Subcutaneous abdominal adipose tissue (tissue), 5 donors: ENCODE results near the gene SUPT3H.
"Not testable (repeated sequence)": the region's sequence is repeated elsewhere in the genome, so short reads cannot be mapped to it uniquely, and the experiment has no call there.

ENCODE experiments used
- H3K27ac ChIP-seq: one replicate; pipeline ENCODE4 v1.7.0; 2013; ENCODE audit warnings: low read depth, mild to moderate bottlenecking, inconsistent platforms, low read length, moderate library complexity
- H3K27me3 ChIP-seq, 5 donors: one replicate each; pipeline ENCODE4 v1.7.0; 2013; ENCODE audit warnings: low read length in 5 of 5, inconsistent platforms in 1 of 5; ENCODE audit not compliant: control insufficient read depth in 5 of 5, insufficient read depth in 4 of 5
- H3K36me3 ChIP-seq, 5 donors: one replicate each; pipeline ENCODE4 v1.7.0; 2013; ENCODE audit warnings: low read length in 5 of 5; ENCODE audit not compliant: control insufficient read depth in 5 of 5, insufficient read depth in 5 of 5
- H3K4me1 ChIP-seq, 5 donors: one replicate each; pipeline ENCODE4 v1.7.0; 2013; ENCODE audit warnings: low read length in 5 of 5, mild to moderate bottlenecking in 3 of 5, moderate library complexity in 1 of 5; ENCODE audit not compliant: control insufficient read depth in 5 of 5, insufficient read depth in 5 of 5
- H3K4me3 ChIP-seq, 5 donors: one replicate each; pipeline ENCODE4 v1.7.0; 2013; ENCODE audit warnings: low read length in 5 of 5, low read depth in 1 of 5
- H3K9ac ChIP-seq, 5 donors: one replicate each; pipeline ENCODE4 v1.7.0; 2013; ENCODE audit warnings: low read length in 5 of 5, mild to moderate bottlenecking in 4 of 5, moderate library complexity in 3 of 5
- H3K9me3 ChIP-seq, 5 donors: one replicate each; pipeline ENCODE4 v1.7.0; 2013; ENCODE audit warnings: low read length in 5 of 5; ENCODE audit not compliant: control insufficient read depth in 5 of 5
- donor health status: healthy.
- donor health status: healthy.
- donor health status: healthy.
- donor health status: healthy.
- donor health status: healthy.

SUPT3H gene

GRCh38 chr6:44865184-44865583 is 512.5 kb downstream of the SUPT3H start:
- H3K4me1 ChIP-seq, H3K4me3 ChIP-seq, H3K27ac ChIP-seq: not testable (repeated sequence)

GRCh38 chr6:44859901-44860410 is 517.8 kb downstream of the SUPT3H start:
- no peak overlapping the region for H3K4me3 ChIP-seq

More at GRCh38 chr6:44865184-44865583, 512.5 kb downstream of the SUPT3H start:
- not testable (repeated sequence) for H3K9me3 ChIP-seq, H3K9ac ChIP-seq, H3K36me3 ChIP-seq, H3K27me3 ChIP-seq

GRCh38 chr6:44858998-44859397 is 518.7 kb downstream of the SUPT3H start:
- Histone ChIP-seq H3K27me3 (no peaks in the 10 kb centered on the region), H3K4me3 (no peak overlapping the region), H3K4me1 (peaks cover 0 to 10% (median 9%) of the 10 kb centered on the region in 5 donors), H3K9ac (no peak overlapping the region), H3K36me3 (no peaks in the 10 kb centered on the region), H3K9me3 (no peaks in the 10 kb centered on the region), H3K27ac (no peak overlapping the region)

More at GRCh38 chr6:44859901-44860410, 517.8 kb downstream of the SUPT3H start:
- no peaks in the 10 kb centered on the region for H3K36me3 ChIP-seq
- no peak overlapping the region for H3K9ac ChIP-seq
- peaks cover 0 to under 1% (median 0%) of the 10 kb centered on the region in 5 donors for H3K9me3 ChIP-seq
- H3K27me3 ChIP-seq: no peaks in the 10 kb centered on the region
- H3K4me1 ChIP-seq: peaks cover 0 to 10% (median 9%) of the 10 kb centered on the region in 5 donors
- H3K27ac ChIP-seq: no peak overlapping the region

GRCh38 chr6:44856479-44856878 is 521.3 kb downstream of the SUPT3H start:
- H3K27me3 ChIP-seq: no peaks in the 10 kb centered on the region
- H3K27ac ChIP-seq: no peak overlapping the region
- H3K36me3 ChIP-seq: no peaks in the 10 kb centered on the region
- H3K4me3 ChIP-seq: no peak overlapping the region
- no peak overlapping the region for H3K9ac ChIP-seq
- H3K9me3 ChIP-seq: no peaks in the 10 kb centered on the region
- H3K4me1 ChIP-seq: peaks cover 0 to 10% (median 9%) of the 10 kb centered on the region in 5 donors

GRCh38 chr6:44855562-44856411 is 521.9 kb downstream of the SUPT3H start:
- Histone ChIP-seq H3K4me1 (peaks cover 0 to 11% (median 10%) of the 10 kb centered on the region in 5 donors), H3K36me3 (no peaks in the 10 kb centered on the region), H3K9me3 (no peaks in the 10 kb centered on the region), H3K4me3 (no peak overlapping the region), H3K27ac (no peak overlapping the region), H3K27me3 (no peaks in the 10 kb centered on the region), H3K9ac (no peak overlapping the region)

- Histone ChIP-seq H3K9ac (no peak overlapping the region), H3K36me3 (no peaks in the 10 kb centered on the region), H3K4me3 (no peak overlapping the region), H3K27ac (no peak overlapping the region), H3K9me3 (no peaks in the 10 kb centered on the region), H3K27me3 (no peaks in the 10 kb centered on the region), H3K4me1 (peaks cover 0 to 15% (median 10%) of the 10 kb centered on the region in 5 donors)
Measured at GRCh38 chr6:44854712-44855443, 522.9 kb downstream of the SUPT3H start.

GRCh38 chr6:44851176-44851575 is 526.6 kb downstream of the SUPT3H start:
- Histone ChIP-seq H3K36me3 (no peaks in the 10 kb centered on the region), H3K9ac (no peak overlapping the region), H3K4me1 (peaks cover 0 to 12% (median 7%) of the 10 kb centered on the region in 5 donors), H3K9me3 (no peaks in the 10 kb centered on the region), H3K27ac (no peak overlapping the region), H3K4me3 (no peak overlapping the region), H3K27me3 (no peaks in the 10 kb centered on the region)

GRCh38 chr6:44850312-44850711 is 527.4 kb downstream of the SUPT3H start:
- H3K4me1 ChIP-seq: peaks cover 0 to 7% (median 0%) of the 10 kb centered on the region in 5 donors
- H3K4me3 ChIP-seq: no peak overlapping the region
- no peaks in the 10 kb centered on the region for H3K9me3 ChIP-seq
- no peak overlapping the region for H3K27ac ChIP-seq
- H3K9ac ChIP-seq: no peak overlapping the region
- H3K27me3 ChIP-seq: no peaks in the 10 kb centered on the region
- H3K36me3 ChIP-seq: no peaks in the 10 kb centered on the region

GRCh38 chr6:44849806-44850205 is 527.9 kb downstream of the SUPT3H start:
- Histone ChIP-seq H3K4me3 (no peak overlapping the region), H3K36me3 (no peaks in the 10 kb centered on the region), H3K4me1 (peaks cover 0 to 7% (median 0%) of the 10 kb centered on the region in 5 donors), H3K27ac (no peak overlapping the region), H3K27me3 (no peaks in the 10 kb centered on the region), H3K9ac (no peak overlapping the region), H3K9me3 (no peaks in the 10 kb centered on the region)

GRCh38 chr6:44843734-44844133 is 534.0 kb downstream of the SUPT3H start:
- no peaks in the 10 kb centered on the region for H3K4me1 ChIP-seq
- H3K9me3 ChIP-seq: no peaks in the 10 kb centered on the region
- H3K9ac ChIP-seq: no peak overlapping the region
- H3K4me3 ChIP-seq: no peak overlapping the region
- no peak overlapping the region for H3K27ac ChIP-seq
- no peaks in the 10 kb centered on the region for H3K36me3 ChIP-seq
- H3K27me3 ChIP-seq: no peaks in the 10 kb centered on the region
